ENCODE results near the gene UPF2.

DNA sequence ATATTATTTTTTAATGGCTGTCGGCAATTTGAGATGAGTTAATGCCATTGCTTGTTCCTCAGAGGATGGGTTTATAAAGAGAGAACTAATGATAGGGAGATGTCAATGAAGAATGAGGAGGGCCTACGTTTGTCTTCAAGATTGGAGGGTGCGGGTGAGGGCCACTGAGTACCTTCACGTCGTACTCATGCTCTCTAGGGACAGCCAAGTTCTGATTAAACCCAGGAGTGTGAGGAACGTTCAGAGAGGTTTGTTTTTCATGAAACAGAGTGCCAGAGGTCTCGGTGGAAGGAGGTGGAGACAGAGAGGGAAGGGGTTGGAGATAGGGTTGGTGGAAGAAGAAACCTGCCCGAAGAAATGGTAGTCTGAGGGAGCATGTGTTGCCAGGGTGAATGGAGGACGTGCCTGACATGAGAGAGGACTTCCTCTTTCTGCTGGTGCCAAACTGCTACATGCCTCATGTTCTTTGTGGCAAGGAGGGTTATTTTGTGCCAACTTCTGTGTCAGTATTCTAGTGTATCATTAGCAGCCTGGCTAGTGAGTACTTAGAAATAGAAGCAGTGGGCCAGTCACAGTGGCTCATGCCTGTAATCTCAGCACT lies 35.1 kb upstream of the UPF2 start:
- TF ChIP-seq, protein P1, sequence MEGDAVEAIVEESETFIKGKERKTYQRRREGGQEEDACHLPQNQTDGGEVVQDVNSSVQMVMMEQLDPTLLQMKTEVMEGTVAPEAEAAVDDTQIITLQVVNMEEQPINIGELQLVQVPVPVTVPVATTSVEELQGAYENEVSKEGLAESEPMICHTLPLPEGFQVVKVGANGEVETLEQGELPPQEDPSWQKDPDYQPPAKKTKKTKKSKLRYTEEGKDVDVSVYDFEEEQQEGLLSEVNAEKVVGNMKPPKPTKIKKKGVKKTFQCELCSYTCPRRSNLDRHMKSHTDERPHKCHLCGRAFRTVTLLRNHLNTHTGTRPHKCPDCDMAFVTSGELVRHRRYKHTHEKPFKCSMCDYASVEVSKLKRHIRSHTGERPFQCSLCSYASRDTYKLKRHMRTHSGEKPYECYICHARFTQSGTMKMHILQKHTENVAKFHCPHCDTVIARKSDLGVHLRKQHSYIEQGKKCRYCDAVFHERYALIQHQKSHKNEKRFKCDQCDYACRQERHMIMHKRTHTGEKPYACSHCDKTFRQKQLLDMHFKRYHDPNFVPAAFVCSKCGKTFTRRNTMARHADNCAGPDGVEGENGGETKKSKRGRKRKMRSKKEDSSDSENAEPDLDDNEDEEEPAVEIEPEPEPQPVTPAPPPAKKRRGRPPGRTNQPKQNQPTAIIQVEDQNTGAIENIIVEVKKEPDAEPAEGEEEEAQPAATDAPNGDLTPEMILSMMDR (IDR thresholded peaks at IDR 0.05), result no peak
- TF ChIP-seq POLR2A (IDR thresholded peaks at IDR 0.05), result no peak
- TF ChIP-seq EP300 (IDR thresholded peaks at IDR 0.05; ENCODE audit: low read depth), result no peak
- no peak for TF ChIP-seq POLR2AphosphoS5 (IDR thresholded peaks at IDR 0.05)

All from transverse colon (tissue), 4 donors.